ENCODE results near the gene GALNT4. TPM values are rescaled to one million over a fixed set of nuclear protein-coding genes. Genes with fewer than 3 reads are reported as not detected.
A peak's percentile ranks its signal among the peaks of the same experiment; 100 is the strongest.

Gene GALNT4
- total and polyA plus RNA-seq, 2 experiments from 2014 or later, result 1.3 to 4.0 TPM

GRCh38 chr12:89566615-89567014, 42.0 kb upstream of the GALNT4 start:
- DNase-seq (ENCODE audit: low read depth in 1 of 2, low spot score in 1 of 2), result peak; percentile 4 to 35
- TF ChIP-seq CTCF (IDR thresholded peaks at IDR 0.05; ENCODE audit: low read depth, low read length), result no peak
- no peaks in the 10 kb centered on the region for H3K36me3 ChIP-seq

GRCh38 chr12:89565002-89565401, 40.4 kb upstream of the GALNT4 start:
- no peak for TF ChIP-seq CTCF (IDR thresholded peaks at IDR 0.05; ENCODE audit: low read depth, low read length)

More at GRCh38 chr12:89566615-89567014, 42.0 kb upstream of the GALNT4 start:
- H3K4me3 ChIP-seq, result no peak overlapping the region
- no peaks in the 10 kb centered on the region for H3K9me3 ChIP-seq (ENCODE audit: low read depth)
- no peaks in the 10 kb centered on the region for H3K27me3 ChIP-seq
- H3K27ac ChIP-seq, result no peak overlapping the region
- H3K4me1 ChIP-seq (ENCODE audit: low read depth), result peaks cover 4% of the 10 kb centered on the region

GRCh38 chr12:89559753-89560152, 35.2 kb upstream of the GALNT4 start:
- Histone ChIP-seq H3K4me3 (no peak overlapping the region), H3K4me1 (ENCODE audit: low read depth) (no peaks in the 10 kb centered on the region), H3K9me3 (ENCODE audit: low read depth) (no peaks in the 10 kb centered on the region), H3K36me3 (no peaks in the 10 kb centered on the region), H3K27me3 (no peaks in the 10 kb centered on the region), H3K27ac (no peak overlapping the region)
- DNase-seq (ENCODE audit: low read depth in 1 of 2, low spot score in 1 of 2), result no peak
- TF ChIP-seq CTCF (IDR thresholded peaks at IDR 0.05; ENCODE audit: low read depth, low read length), result no peak

More at GRCh38 chr12:89565002-89565401, 40.4 kb upstream of the GALNT4 start:
- peaks cover 4% of the 10 kb centered on the region for H3K4me1 ChIP-seq (ENCODE audit: low read depth)
- no peak overlapping the region for H3K4me3 ChIP-seq
- no peak overlapping the region for H3K27ac ChIP-seq
- H3K36me3 ChIP-seq, result no peaks in the 10 kb centered on the region
- DNase-seq (ENCODE audit: low read depth in 1 of 2, low spot score in 1 of 2), result no peak
- H3K27me3 ChIP-seq, result no peaks in the 10 kb centered on the region
- H3K9me3 ChIP-seq (ENCODE audit: low read depth), result no peaks in the 10 kb centered on the region

- TF ChIP-seq CTCF (IDR thresholded peaks at IDR 0.05; ENCODE audit: low read depth, low read length), result no peak
- H3K27me3 ChIP-seq, result no peaks in the 10 kb centered on the region
- H3K4me3 ChIP-seq, result no peak overlapping the region
- no peaks in the 10 kb centered on the region for H3K36me3 ChIP-seq
- no peaks in the 10 kb centered on the region for H3K4me1 ChIP-seq (ENCODE audit: low read depth)
- H3K9me3 ChIP-seq (ENCODE audit: low read depth), result no peaks in the 10 kb centered on the region
- DNase-seq (ENCODE audit: low read depth in 1 of 2, low spot score in 1 of 2), result peak in 1 of 2 donors; percentile 25
- H3K27ac ChIP-seq, result no peak overlapping the region
Observed at GRCh38 chr12:89556976-89557375, 32.4 kb upstream of the GALNT4 start.

- no peak for DNase-seq (ENCODE audit: low read depth in 1 of 2, low spot score in 1 of 2)
- no peaks in the 10 kb centered on the region for H3K27me3 ChIP-seq
- no peak for TF ChIP-seq CTCF (IDR thresholded peaks at IDR 0.05; ENCODE audit: low read depth, low read length)
- H3K36me3 ChIP-seq, result no peaks in the 10 kb centered on the region
- H3K4me1 ChIP-seq (ENCODE audit: low read depth), result no peaks in the 10 kb centered on the region
- no peak overlapping the region for H3K27ac ChIP-seq
- no peaks in the 10 kb centered on the region for H3K9me3 ChIP-seq (ENCODE audit: low read depth)
- H3K4me3 ChIP-seq, result no peak overlapping the region
Observed at GRCh38 chr12:89552376-89552775, 27.8 kb upstream of the GALNT4 start.

- no peaks in the 10 kb centered on the region for H3K4me1 ChIP-seq (ENCODE audit: low read depth)
- H3K27me3 ChIP-seq, result no peaks in the 10 kb centered on the region
- H3K4me3 ChIP-seq, result no peak overlapping the region
- no peaks in the 10 kb centered on the region for H3K36me3 ChIP-seq
- no peak for DNase-seq (ENCODE audit: low read depth in 1 of 2, low spot score in 1 of 2)
- no peak for TF ChIP-seq CTCF (IDR thresholded peaks at IDR 0.05; ENCODE audit: low read depth, low read length)
- H3K9me3 ChIP-seq (ENCODE audit: low read depth), result no peaks in the 10 kb centered on the region
- H3K27ac ChIP-seq, result no peak overlapping the region
Observed at GRCh38 chr12:89551747-89552146, 27.2 kb upstream of the GALNT4 start.

Data from cardiac muscle cell (in vitro differentiated cells and primary cell).